T-helper 2 cell treated with Interferon-gamma antibody and Interleukin-4, amounts not matched to agents 5 μg/mL and 100 μg/mL, for 36 hours (primary cell): ENCODE results near the gene ACBD6.

Source experiments
- DNase-seq: peaks from one replicate; pipeline ENCODE4 v3.0.0; 2021; ENCODE audit warnings: low spot score
- H3K27ac Mint-ChIP-seq: one replicate; pipeline ENCODE4 v1.8.0; 2021; ENCODE audit warnings: mild to moderate bottlenecking, mixed read lengths
- H3K27me3 Mint-ChIP-seq: one replicate; pipeline ENCODE4 v1.8.0; 2021; ENCODE audit warnings: low read depth, mixed read lengths
- H3K36me3 Mint-ChIP-seq: one replicate; pipeline ENCODE4 v1.8.0; 2021; ENCODE audit warnings: low read depth, mixed read lengths
- H3K4me1 Mint-ChIP-seq: one replicate; pipeline ENCODE4 v1.8.0; 2021; ENCODE audit warnings: low read depth, mixed read lengths
- H3K4me3 Mint-ChIP-seq: one replicate; pipeline ENCODE4 v1.8.0; 2022; ENCODE audit warnings: mild to moderate bottlenecking, moderate library complexity, mixed read lengths
- H3K9me3 Mint-ChIP-seq: one replicate; pipeline ENCODE4 v1.8.0; 2021; ENCODE audit warnings: mixed read lengths

Gene ACBD6

GRCh38 chr1:180252638-180253536 lies 249.5 kb downstream of the ACBD6 start:
- peak; percentile 57 for DNase-seq
- H3K4me1 Mint-ChIP-seq, result peaks cover 2% of the 10 kb centered on the region
- no peak overlapping the region for H3K27ac Mint-ChIP-seq
- no peaks in the 10 kb centered on the region for H3K27me3 Mint-ChIP-seq
- H3K36me3 Mint-ChIP-seq, result no peaks in the 10 kb centered on the region
- no peaks in the 10 kb centered on the region for H3K9me3 Mint-ChIP-seq
- no peak overlapping the region for H3K4me3 Mint-ChIP-seq

DNA sequence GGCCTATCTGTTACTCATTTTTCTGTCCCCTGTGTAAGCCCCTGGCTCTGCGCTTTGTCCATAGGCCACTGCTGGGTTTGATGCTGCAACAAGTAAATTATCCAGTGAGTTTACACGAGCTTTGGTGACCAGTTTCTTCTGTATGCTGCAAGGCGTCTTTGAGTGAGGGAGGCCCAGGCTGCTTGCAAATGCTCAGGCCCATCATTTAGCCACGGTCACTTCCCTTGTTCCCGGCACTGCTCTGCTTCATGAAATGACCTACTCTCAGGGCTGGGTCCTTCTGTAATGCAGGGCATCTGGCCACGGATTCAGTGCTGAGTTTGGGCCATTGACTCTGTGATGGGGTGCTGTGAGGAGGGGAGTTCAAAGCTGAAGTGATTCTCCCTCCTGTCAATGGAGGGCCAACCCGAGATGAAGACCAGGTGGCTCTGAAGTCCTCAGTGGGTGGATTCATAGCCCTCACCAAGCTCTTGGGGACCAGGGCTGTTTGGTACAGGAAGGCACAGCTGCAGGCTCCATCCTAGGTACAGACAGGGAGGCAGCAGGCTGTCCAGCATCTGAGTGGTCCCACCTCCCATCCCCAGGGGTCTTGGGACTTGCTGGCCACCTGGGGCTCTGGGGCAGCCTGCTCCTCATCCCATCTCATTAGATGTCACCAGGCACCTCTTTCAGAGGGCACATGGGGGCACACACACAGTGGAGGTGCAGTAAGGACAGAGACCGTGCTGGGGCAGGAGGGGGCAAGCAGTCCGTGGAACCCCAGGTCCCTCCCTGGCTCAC lies 250.7 kb downstream of the ACBD6 start:
- no peak overlapping the region for H3K4me3 Mint-ChIP-seq
- H3K4me1 Mint-ChIP-seq, result peaks cover 5% of the 10 kb centered on the region
- no peaks in the 10 kb centered on the region for H3K27me3 Mint-ChIP-seq
- DNase-seq, result no peak
- H3K9me3 Mint-ChIP-seq, result no peaks in the 10 kb centered on the region
- H3K36me3 Mint-ChIP-seq, result no peaks in the 10 kb centered on the region
- H3K27ac Mint-ChIP-seq, result no peak overlapping the region

DNA sequence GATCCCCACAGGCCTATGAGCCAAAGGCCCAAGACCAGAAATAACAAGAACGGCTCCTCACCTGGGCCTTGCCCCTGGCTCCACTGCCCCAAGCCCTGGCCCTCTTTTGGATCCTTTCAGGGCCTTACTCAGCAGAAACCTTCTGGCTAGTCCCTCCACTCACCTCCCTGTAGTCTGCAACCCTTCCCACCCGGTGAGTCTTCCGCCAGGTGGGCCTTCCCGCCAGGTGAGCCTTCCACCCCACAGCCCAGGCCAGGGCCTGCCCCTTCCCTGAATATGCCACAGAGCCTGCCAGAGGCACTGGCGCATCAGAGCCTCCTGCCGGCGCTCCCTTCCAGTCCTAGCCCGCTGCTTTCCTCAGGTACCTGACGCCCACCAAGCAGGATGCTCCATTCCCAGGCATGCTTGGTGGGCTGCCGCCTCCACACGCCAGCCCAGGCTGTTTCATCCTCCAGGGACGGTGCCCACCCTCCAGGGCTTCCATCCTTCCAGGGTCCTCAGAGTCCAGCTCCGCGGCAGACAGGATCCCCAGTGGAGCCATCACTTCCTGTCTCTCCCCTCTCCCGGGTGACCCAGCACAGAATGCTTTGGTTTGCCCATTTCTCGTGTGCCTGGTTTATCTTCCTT lies 251.4 kb downstream of the ACBD6 start:
- Mint-ChIP-seq H3K36me3 (no peaks in the 10 kb centered on the region), H3K27me3 (peaks cover 2% of the 10 kb centered on the region), H3K4me1 (peaks cover 5% of the 10 kb centered on the region), H3K4me3 (no peak overlapping the region), H3K9me3 (no peaks in the 10 kb centered on the region), H3K27ac (no peak overlapping the region)
- no peak for DNase-seq

DNA sequence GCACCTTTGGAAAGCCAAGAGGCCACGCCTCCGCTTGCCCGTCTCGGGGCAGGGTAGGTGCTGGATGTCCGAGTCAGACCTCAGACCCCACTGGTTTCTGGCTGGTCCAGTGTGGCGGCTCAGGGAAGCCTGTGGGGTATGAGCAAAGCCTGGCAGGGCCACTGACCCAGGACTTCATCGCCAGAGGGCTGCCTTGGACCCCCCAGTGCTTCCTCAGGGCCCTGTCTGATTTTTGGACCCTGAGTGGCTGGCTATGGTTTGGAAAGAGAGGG lies 251.9 kb downstream of the ACBD6 start:
- Mint-ChIP-seq H3K36me3 (no peaks in the 10 kb centered on the region), H3K4me1 (peaks cover 5% of the 10 kb centered on the region), H3K4me3 (no peak overlapping the region), H3K27me3 (peaks cover 2% of the 10 kb centered on the region), H3K27ac (no peak overlapping the region), H3K9me3 (no peaks in the 10 kb centered on the region)
- no peak for DNase-seq

GRCh38 chr1:180249725-180250498 lies 252.5 kb downstream of the ACBD6 start:
- no peak overlapping the region for H3K4me3 Mint-ChIP-seq
- DNase-seq, result no peak
- peaks cover 5% of the 10 kb centered on the region for H3K4me1 Mint-ChIP-seq
- no peak overlapping the region for H3K27ac Mint-ChIP-seq
- no peaks in the 10 kb centered on the region for H3K9me3 Mint-ChIP-seq
- peaks cover 4% of the 10 kb centered on the region for H3K27me3 Mint-ChIP-seq
- no peaks in the 10 kb centered on the region for H3K36me3 Mint-ChIP-seq

DNA sequence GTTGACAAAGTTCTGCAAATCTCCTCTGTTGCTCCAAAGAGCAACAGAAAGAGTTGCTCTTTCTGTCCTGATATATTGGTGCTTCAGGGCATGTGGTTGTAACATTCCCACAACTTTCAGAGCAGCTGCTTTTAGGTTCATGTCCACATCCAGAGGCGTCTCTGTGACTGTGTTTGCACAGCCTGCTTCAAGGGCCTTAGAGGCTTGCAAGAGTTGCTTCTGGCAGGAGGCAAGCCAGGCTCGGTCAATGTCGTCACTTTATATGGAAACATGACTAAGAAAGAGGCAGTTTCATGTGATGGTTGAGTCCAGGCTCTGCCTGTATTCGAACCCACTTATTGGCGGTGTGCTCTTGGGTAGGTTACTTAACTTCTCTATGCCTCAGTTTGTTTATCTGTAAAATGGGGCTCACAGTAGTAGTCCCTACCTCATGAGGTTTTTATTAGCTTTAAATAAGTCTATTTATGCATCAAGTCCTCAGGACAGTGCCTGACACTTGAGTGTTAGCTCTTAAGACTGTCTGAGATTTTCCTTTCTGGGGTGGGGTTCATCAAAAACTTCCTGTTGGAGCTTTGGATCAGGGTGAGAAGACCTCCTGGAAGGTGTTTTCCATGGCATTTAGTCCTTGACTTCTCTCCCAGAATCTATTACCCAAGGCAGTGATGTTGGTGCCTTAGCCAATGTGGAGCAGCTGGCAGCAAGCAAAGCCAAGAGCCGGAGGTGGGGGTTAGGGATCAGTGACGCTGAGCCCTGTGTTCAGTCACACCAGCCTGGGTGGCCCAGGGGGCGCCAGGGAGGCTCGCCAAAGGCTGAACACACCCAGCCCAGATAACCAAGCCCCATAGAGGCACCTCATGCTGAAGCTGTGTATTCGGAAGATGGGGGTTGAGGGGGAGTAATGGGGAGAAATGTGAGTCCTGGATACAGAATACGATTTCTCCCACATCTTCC lies 253.4 kb downstream of the ACBD6 start:
- no peaks in the 10 kb centered on the region for H3K9me3 Mint-ChIP-seq
- H3K4me3 Mint-ChIP-seq, result no peak overlapping the region
- no peak overlapping the region for H3K27ac Mint-ChIP-seq
- peaks cover 5% of the 10 kb centered on the region for H3K4me1 Mint-ChIP-seq
- H3K36me3 Mint-ChIP-seq, result no peaks in the 10 kb centered on the region
- peaks cover 9% of the 10 kb centered on the region for H3K27me3 Mint-ChIP-seq
- no peak for DNase-seq

DNA sequence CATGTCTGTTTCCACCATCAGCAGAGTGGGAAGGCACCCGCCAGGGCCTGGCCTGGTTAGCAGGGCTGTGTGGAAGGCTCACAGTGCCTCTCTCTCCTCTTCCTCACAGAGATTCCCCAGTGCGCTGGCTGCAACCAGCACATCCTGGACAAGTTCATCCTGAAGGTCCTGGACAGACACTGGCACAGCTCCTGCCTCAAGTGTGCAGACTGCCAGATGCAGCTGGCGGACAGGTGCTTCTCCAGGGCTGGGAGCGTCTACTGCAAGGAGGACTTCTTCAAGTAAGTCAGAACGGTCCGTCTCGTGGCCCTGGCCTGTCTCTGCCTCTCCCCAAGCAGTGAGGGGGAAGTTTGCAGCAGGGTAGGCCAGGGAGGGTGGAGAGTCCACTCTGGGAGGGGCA lies 254.2 kb downstream of the ACBD6 start:
- Mint-ChIP-seq H3K27me3 (peaks cover 9% of the 10 kb centered on the region), H3K4me3 (no peak overlapping the region), H3K4me1 (peaks cover 5% of the 10 kb centered on the region), H3K27ac (no peak overlapping the region), H3K9me3 (no peaks in the 10 kb centered on the region), H3K36me3 (no peaks in the 10 kb centered on the region)
- no peak for DNase-seq

- Mint-ChIP-seq H3K9me3 (no peaks in the 10 kb centered on the region), H3K4me3 (no peak overlapping the region), H3K4me1 (peaks cover 5% of the 10 kb centered on the region), H3K27ac (no peak overlapping the region), H3K27me3 (peaks cover 12% of the 10 kb centered on the region), H3K36me3 (no peaks in the 10 kb centered on the region)
- no peak for DNase-seq
Measured at GRCh38 chr1:180247580-180247979, 254.8 kb downstream of the ACBD6 start.

GRCh38 chr1:180247061-180247460 lies 255.3 kb downstream of the ACBD6 start:
- no peak for DNase-seq
- Mint-ChIP-seq H3K9me3 (no peaks in the 10 kb centered on the region), H3K27me3 (peaks cover 18% of the 10 kb centered on the region), H3K4me1 (peaks cover 5% of the 10 kb centered on the region), H3K4me3 (no peak overlapping the region), H3K36me3 (no peaks in the 10 kb centered on the region), H3K27ac (no peak overlapping the region)

- Mint-ChIP-seq H3K27ac (no peak overlapping the region), H3K27me3 (peaks cover 20% of the 10 kb centered on the region), H3K4me1 (peaks cover 5% of the 10 kb centered on the region), H3K4me3 (no peak overlapping the region), H3K9me3 (no peaks in the 10 kb centered on the region), H3K36me3 (no peaks in the 10 kb centered on the region)
- no peak for DNase-seq
Measured at GRCh38 chr1:180246579-180246978, 255.8 kb downstream of the ACBD6 start.

DNA sequence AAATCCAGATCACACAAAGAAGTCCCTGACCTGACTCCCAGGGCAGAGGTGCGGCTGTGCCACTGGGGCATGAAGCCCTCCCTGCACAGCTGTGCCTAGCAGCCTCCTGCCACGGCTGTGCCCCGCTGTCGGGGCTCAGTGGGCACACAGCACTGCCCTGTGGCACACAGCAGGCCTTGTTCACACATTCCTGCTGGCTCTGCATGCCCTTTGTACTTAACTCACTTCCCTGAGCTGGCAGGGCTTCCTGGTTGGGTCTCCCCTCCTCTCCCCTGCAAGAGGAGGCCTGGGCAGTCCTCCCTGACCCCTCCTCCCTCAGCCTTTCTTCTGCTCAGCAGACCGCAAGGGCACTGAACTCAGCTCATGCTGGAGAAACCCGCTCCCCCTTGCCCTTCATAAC lies 257.5 kb downstream of the ACBD6 start:
- H3K4me1 Mint-ChIP-seq, result peaks cover 3% of the 10 kb centered on the region
- no peak for DNase-seq
- H3K27me3 Mint-ChIP-seq, result peaks cover 36% of the 10 kb centered on the region
- H3K4me3 Mint-ChIP-seq, result no peak overlapping the region
- H3K27ac Mint-ChIP-seq, result no peak overlapping the region
- no peaks in the 10 kb centered on the region for H3K9me3 Mint-ChIP-seq
- H3K36me3 Mint-ChIP-seq, result no peaks in the 10 kb centered on the region

- Mint-ChIP-seq H3K9me3 (no peaks in the 10 kb centered on the region), H3K4me3 (no peak overlapping the region), H3K4me1 (peaks cover 3% of the 10 kb centered on the region), H3K27ac (no peak overlapping the region), H3K36me3 (no peaks in the 10 kb centered on the region), H3K27me3 (peaks cover 48% of the 10 kb centered on the region)
- no peak for DNase-seq
Measured at GRCh38 chr1:180243517-180244221, 258.7 kb downstream of the ACBD6 start.
